A673 (cell line): Measurements from ENCODE around the gene POLR1A. TPM values are rescaled to one million over a fixed set of nuclear protein-coding genes. Genes with fewer than 3 reads are reported as not detected.

Experiments
- BruUV-seq: library from RNA; stranded (reverse); fragments of 400-500 nt; replicated peaks from 2 replicates; lab custom pipeline; 2021; lab: Mats Ljungman, UMichigan
- CTCF ChIA-PET: fragments of 300-600 bp; sonication (Branson Sonifier 250); formaldehyde crosslinking; loops from one replicate; lab custom pipeline; 2022; ENCODE audit warnings: antibody characterized with exemption; lab: Charles Lee
- POLR2A ChIA-PET: fragments of 300-600 bp; sonication (Branson Sonifier 250); formaldehyde crosslinking; loops from one replicate; lab custom pipeline; 2022; ENCODE audit warnings: antibody characterized with exemption; ENCODE audit not compliant: low non-redundant PET; lab: Charles Lee
- DNase-seq: peaks from one replicate; pipeline ENCODE4 v3.0.0-alpha.2; 2015; ENCODE audit warnings: low spot score
- H3K27ac ChIP-seq: fragments of 200-600 bp; sonication (generic); 2 replicates; pipeline ENCODE4 v1.5.1; 2016; ENCODE audit warnings: mixed run types, low read depth, mild to moderate bottlenecking, mixed read lengths, antibody characterized with exemption, low read length; ENCODE audit not compliant: poor library complexity, severe bottlenecking
- H3K27me3 ChIP-seq: fragments of 200-600 bp; sonication (generic); replicated peaks from 2 replicates; pipeline ENCODE4 v1.6.1; 2017; ENCODE audit warnings: mixed run types, low read depth, mild to moderate bottlenecking, mixed read lengths, antibody characterized with exemption, low read length; ENCODE audit not compliant: insufficient read depth, poor library complexity
- H3K36me3 ChIP-seq: fragments of 200-600 bp; sonication (generic); 2 replicates; pipeline ENCODE4 v1.6.1; 2016; ENCODE audit warnings: mixed run types, mild to moderate bottlenecking, mixed read lengths, antibody characterized with exemption, low read length; ENCODE audit not compliant: insufficient read depth, poor library complexity, severe bottlenecking
- H3K4me1 ChIP-seq: fragments of 200-600 bp; sonication (generic); 2 replicates; pipeline ENCODE4 v1.6.1; 2017; ENCODE audit warnings: mixed run types, mild to moderate bottlenecking, mixed read lengths, antibody characterized with exemption, low read length; ENCODE audit not compliant: insufficient read depth, poor library complexity, severe bottlenecking
- H3K4me3 ChIP-seq: fragments of 200-600 bp; sonication (generic); 2 replicates; pipeline ENCODE4 v1.5.1; 2016; ENCODE audit warnings: low read depth, mixed run types, mild to moderate bottlenecking, mixed read lengths, low read length; ENCODE audit not compliant: poor library complexity, severe bottlenecking
- H3K9me3 ChIP-seq: fragments of 200-600 bp; sonication (generic); 2 replicates; pipeline ENCODE4 v1.6.1; 2016; ENCODE audit warnings: mixed run types, low read depth, mild to moderate bottlenecking, mixed read lengths, antibody characterized with exemption, low read length; ENCODE audit not compliant: poor library complexity, severe bottlenecking
- CTCF ChIP-seq: fragments of 300-800, 200-600 bp; sonication (generic); conservative IDR thresholded peaks from 2 replicates; pipeline ENCODE4 v1.5.1; 2017; ENCODE audit warnings: low read depth, mild to moderate bottlenecking, antibody characterized with exemption, low read length, moderate library complexity, mixed read lengths
- EZH2 ChIP-seq: fragments of 200-600 bp; sonication (generic); IDR thresholded peaks from 2 replicates; pipeline ENCODE4 v1.6.1; 2017; ENCODE audit warnings: borderline replicate concordance, low read depth, mild to moderate bottlenecking, mixed read lengths, antibody characterized with exemption, low read length; ENCODE audit not compliant: poor library complexity, severe bottlenecking
- intact Hi-C: fragments of 100-400 bp; cut with micrococcal nuclease; formaldehyde crosslinking; loops from one replicate; pipeline ENCODE4 v1.10.0; 2022; ENCODE audit not compliant: unreplicated experiment
- total RNA-seq: library from RNA; stranded (reverse); gene quantifications from 2 replicates; pipeline ENCODE4 v1.2.3, GENCODE V29; 2021

Gene POLR1A
- total RNA-seq, 1 experiment from 2014 or later: 81.2 TPM

GRCh38 chr2:85984788-85985187 is 120.9 kb downstream of the POLR1A start:
- BruUV-seq: no TSS peak
- ChIA-PET POLR2A (interaction anchor here (0.6 kb wide), 1 partner anchor 16 kb away, joined by 3 read pairs; no protein-coding TSS in a partner anchor), CTCF (no interaction called here)
- Histone ChIP-seq H3K4me1 (no peaks in the 10 kb centered on the region), H3K27ac (no peak overlapping the region), H3K36me3 (no peaks in the 10 kb centered on the region), H3K27me3 (no peaks in the 10 kb centered on the region), H3K9me3 (no peaks in the 10 kb centered on the region), H3K4me3 (no peak overlapping the region)
- intact Hi-C loops: no loop called here
- no peak for DNase-seq
- TF ChIP-seq CTCF (no peak), EZH2 (no peak)

GRCh38 chr2:85983766-85984165 is 121.9 kb downstream of the POLR1A start:
- Histone ChIP-seq H3K9me3 (no peaks in the 10 kb centered on the region), H3K4me3 (no peak overlapping the region), H3K36me3 (no peaks in the 10 kb centered on the region), H3K4me1 (peaks cover 2% of the 10 kb centered on the region), H3K27ac (no peak overlapping the region), H3K27me3 (no peaks in the 10 kb centered on the region)
- intact Hi-C loops: no loop called here
- ChIA-PET POLR2A (no interaction called here), CTCF (no interaction called here)
- DNase-seq: no peak
- TF ChIP-seq CTCF (no peak), EZH2 (no peak)
- no TSS peak for BruUV-seq

GRCh38 chr2:85981579-85982247 is 124.0 kb downstream of the POLR1A start:
- no peak for DNase-seq
- no peak overlapping the region for H3K4me3 ChIP-seq
- H3K27me3 ChIP-seq: no peaks in the 10 kb centered on the region
- H3K27ac ChIP-seq: no peak overlapping the region
- POLR2A ChIA-PET: no interaction called here
- intact Hi-C loops: no loop called here
- TF ChIP-seq CTCF (no peak), EZH2 (no peak)
- H3K9me3 ChIP-seq: no peaks in the 10 kb centered on the region
- CTCF ChIA-PET: no interaction called here
- H3K4me1 ChIP-seq: peaks cover 6% of the 10 kb centered on the region
- BruUV-seq: no TSS peak
- no peaks in the 10 kb centered on the region for H3K36me3 ChIP-seq
